Colonic mucosa (tissue), 4 donors: ENCODE data around the gene MAP2K4. TPM values are rescaled to one million over a fixed set of nuclear protein-coding genes. Genes with fewer than 3 reads are reported as not detected.

Source experiments
- DNase-seq: peaks from one replicate; pipeline ENCODE4 v3.0.0-alpha.2; 2020
- H3K27ac ChIP-seq: fragments of 200-600 bp; one replicate; pipeline ENCODE4 v1.8.0; 2021
- H3K27me3 ChIP-seq: fragments of 200-600 bp; one replicate; pipeline ENCODE4 v1.8.0; 2021
- H3K36me3 ChIP-seq: fragments of 200-600 bp; one replicate; pipeline ENCODE4 v1.8.0; 2021
- H3K4me1 ChIP-seq: fragments of 200-600 bp; one replicate; pipeline ENCODE4 v1.8.0; 2021; ENCODE audit warnings: mild to moderate bottlenecking
- H3K4me3 ChIP-seq: fragments of 200-600 bp; one replicate; pipeline ENCODE4 v1.8.0; 2021
- H3K9ac ChIP-seq, 2 donors: one replicate each; pipeline ENCODE4 v1.7.0; 2013; ENCODE audit warnings: control low read depth in 2 of 2, low read depth in 2 of 2, low read length in 2 of 2
- H3K9me3 ChIP-seq: fragments of 200-600 bp; one replicate; pipeline ENCODE4 v1.8.0; 2021
- intact Hi-C: fragments of 100-400 bp; cut with DNase I; formaldehyde crosslinking; loops from one replicate; pipeline ENCODE4 v1.14.1; 2022
- microRNA-seq: library from miRNA; unstranded; fragments of <30 nt; microRNA quantifications from one replicate; pipeline ENCODE4, GENCODE V29; 2019
- total RNA-seq, 2 donors: library from RNA; stranded (reverse); fragmentation: NEBNext Ultra II Directional in 1 of 2; extraction: Animal tissue kit (Norgen Biotek cat#: 25700) in 1 of 2; gene quantifications; one replicate each; pipeline ENCODE4 v1.2.1, GENCODE V29; 2021
- TF ChIP-seq, protein P1 (sequence below): fragments of 200-600 bp; IDR thresholded peaks from one replicate; pipeline ENCODE4 v1.8.0; 2022; ENCODE audit warnings: antibody characterized with exemption, mild to moderate bottlenecking
- donor health status: healthy.
- donor health status: DM: no; HTN: no; CAD: no.
- donor health status: DM: no; HTN: no; CAD: no.

MAP2K4 gene
- total RNA-seq, 2 donors from 2014 or later, result 25.3 to 36.0 TPM

DNA sequence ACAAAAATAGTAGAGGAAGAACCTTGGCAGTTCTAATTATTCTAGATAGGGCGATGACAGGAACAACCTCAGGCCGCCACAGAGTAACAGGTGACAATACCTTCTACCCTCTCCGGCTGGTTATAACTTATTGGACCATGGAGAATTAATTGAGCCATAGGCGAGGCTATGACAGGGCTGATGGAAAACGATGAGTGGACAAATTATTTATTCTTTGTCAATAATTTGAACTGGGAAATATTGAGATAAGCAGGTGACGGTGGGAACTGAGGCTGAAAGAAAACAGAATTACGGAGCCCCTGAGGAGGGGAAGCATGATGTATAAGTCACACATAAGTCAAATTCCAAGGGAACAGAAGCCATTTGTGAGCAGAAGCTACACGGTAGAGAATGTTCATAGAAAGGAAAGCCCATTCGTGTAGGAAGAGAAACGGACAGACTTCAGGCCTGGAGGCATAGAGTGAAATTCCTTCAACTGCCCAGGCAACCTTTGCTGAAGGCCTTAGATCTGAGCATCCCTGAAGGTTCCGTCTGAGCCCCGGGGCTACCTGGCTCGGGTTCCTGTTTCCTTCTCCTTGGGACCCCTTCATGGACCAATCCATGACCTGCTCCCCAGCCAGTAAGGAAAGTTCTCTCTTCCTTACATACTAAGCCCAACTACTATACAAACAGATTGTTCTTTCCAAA lies 158.1 kb downstream of the MAP2K4 start:
- H3K4me1 ChIP-seq, result no peaks in the 10 kb centered on the region
- H3K9me3 ChIP-seq, result no peaks in the 10 kb centered on the region
- no peaks in the 10 kb centered on the region for H3K36me3 ChIP-seq
- no peak overlapping the region for H3K9ac ChIP-seq
- H3K27me3 ChIP-seq, result no peaks in the 10 kb centered on the region
- TF ChIP-seq, protein P1, sequence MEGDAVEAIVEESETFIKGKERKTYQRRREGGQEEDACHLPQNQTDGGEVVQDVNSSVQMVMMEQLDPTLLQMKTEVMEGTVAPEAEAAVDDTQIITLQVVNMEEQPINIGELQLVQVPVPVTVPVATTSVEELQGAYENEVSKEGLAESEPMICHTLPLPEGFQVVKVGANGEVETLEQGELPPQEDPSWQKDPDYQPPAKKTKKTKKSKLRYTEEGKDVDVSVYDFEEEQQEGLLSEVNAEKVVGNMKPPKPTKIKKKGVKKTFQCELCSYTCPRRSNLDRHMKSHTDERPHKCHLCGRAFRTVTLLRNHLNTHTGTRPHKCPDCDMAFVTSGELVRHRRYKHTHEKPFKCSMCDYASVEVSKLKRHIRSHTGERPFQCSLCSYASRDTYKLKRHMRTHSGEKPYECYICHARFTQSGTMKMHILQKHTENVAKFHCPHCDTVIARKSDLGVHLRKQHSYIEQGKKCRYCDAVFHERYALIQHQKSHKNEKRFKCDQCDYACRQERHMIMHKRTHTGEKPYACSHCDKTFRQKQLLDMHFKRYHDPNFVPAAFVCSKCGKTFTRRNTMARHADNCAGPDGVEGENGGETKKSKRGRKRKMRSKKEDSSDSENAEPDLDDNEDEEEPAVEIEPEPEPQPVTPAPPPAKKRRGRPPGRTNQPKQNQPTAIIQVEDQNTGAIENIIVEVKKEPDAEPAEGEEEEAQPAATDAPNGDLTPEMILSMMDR, result no peak
- no peak overlapping the region for H3K27ac ChIP-seq
- intact Hi-C loops, result no loop called here
- no peak overlapping the region for H3K4me3 ChIP-seq
- no peak for DNase-seq

DNA sequence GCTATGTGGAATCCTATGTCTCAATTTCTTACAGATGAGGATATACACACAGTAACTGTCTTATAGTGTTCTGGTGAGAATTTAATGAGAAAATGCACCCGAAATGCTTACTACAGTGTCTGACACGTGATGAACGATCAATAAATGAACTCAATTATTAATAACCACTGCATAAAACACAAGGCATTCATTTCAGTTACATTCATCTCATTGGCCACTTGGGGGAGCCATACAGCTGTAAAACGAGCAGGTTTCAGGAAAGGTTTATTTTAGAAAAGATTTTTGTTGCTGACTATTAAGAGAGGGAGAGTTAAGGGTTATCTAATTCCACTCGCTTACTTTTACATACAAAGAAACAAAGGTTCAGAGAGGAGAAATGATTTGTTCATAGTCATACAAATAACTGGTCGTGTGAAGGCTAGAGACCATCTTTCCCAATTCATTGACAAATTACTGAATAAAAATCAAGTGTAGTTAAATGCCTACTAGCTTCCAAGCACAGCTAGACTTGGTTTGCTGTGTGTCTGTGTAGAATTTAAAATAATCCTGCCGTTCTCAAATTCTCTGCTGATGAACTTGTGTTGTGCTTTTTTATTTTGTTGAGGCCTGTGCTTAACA lies 160.1 kb downstream of the MAP2K4 start:
- Histone ChIP-seq H3K9ac (no peak overlapping the region), H3K27ac (no peak overlapping the region), H3K36me3 (no peaks in the 10 kb centered on the region), H3K4me1 (no peaks in the 10 kb centered on the region), H3K9me3 (no peaks in the 10 kb centered on the region), H3K4me3 (no peak overlapping the region), H3K27me3 (no peaks in the 10 kb centered on the region)
- TF ChIP-seq, protein P1, result peak; percentile 58
- intact Hi-C loops, result loop anchor here (5.0 to 10.0 kb wide), 3 partner anchors 74 to 822 kb away; partner anchors contain the start of gene MYOCD
- DNase-seq, result peak; percentile 39

DNA sequence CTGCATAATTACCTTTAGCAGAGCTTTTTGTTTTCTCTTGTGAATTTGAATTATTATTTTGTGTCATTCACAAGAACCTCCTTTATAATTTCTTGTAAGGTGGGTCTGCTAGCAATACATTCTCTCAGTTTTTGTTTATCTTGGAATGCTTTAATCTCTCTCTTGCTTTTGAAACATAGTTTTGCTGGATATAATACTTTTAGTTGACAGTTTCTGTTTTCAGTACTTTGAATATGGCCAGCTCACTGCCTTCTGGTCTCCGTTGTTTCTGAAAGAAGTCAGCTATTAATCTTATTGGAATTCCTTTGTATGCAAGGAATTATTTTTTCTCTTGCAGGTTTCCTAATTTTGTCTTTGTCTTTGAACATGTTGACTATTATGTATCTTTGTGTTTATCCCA lies 167.0 kb downstream of the MAP2K4 start:
- Histone ChIP-seq H3K9me3 (no peaks in the 10 kb centered on the region), H3K9ac (no peak overlapping the region), H3K27me3 (no peaks in the 10 kb centered on the region), H3K4me3 (no peak overlapping the region), H3K4me1 (no peaks in the 10 kb centered on the region), H3K36me3 (no peaks in the 10 kb centered on the region), H3K27ac (no peak overlapping the region)
- TF ChIP-seq, protein P1, result no peak
- intact Hi-C loops, result loop anchor here (10.0 kb wide), 2 partner anchors 67 to 477 kb away; partner anchors contain the start of gene MYOCD
- DNase-seq, result no peak

DNA sequence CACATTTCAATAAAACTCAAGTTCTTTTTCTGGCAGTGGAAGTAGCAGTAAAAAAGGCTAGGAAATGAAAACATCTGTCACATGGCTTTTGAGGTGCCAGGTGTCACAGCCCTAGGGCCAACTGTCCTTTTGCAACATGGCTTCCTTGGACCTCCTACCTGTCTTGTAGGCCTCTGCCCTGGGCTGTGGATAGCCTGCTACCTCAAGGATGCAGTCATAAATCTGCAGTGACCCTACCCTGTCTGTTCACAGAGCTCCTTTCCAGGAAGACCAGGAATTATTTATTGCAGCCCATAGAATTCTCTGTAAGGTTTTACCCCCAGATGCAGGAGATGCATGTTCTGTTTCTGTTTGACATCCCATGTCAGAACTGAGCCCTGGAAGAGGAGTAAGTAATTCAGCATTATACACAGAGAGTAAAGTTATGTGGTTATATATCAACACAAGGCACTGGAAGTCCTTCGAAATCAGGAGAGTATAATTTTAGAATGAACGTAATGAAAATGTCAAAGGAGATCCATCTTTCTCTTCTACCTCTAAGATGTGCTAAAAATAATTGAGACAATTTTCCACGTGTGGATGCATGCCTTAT lies 172.6 kb downstream of the MAP2K4 start:
- no peak overlapping the region for H3K9ac ChIP-seq
- no peaks in the 10 kb centered on the region for H3K27me3 ChIP-seq
- no peaks in the 10 kb centered on the region for H3K4me1 ChIP-seq
- no peaks in the 10 kb centered on the region for H3K36me3 ChIP-seq
- TF ChIP-seq, protein P1, result no peak
- DNase-seq, result no peak
- no peaks in the 10 kb centered on the region for H3K9me3 ChIP-seq
- no peak overlapping the region for H3K27ac ChIP-seq
- no peak overlapping the region for H3K4me3 ChIP-seq
- intact Hi-C loops, result no loop called here

Small RNAs within 50 kb of the gene (microRNA-seq; reads per million reads assigned to microRNA genes)
- gene MIR744, result 2,982 reads per million, percentile 86 among the genes with 10 or more reads in this experiment

Other genes with a start within 250 kb of the MAP2K4 start
- 1 to 10 TPM; 5.5 to 6.2 TPM for gene ZNF18, start 23.4 kb upstream of the MAP2K4 start, total RNA-seq